ENCODE data around the gene RMI1.

- TF ChIP-seq POLR2A (IDR thresholded peaks at IDR 0.05; ENCODE audit: low read depth, low read length) (no peak), POLR2AphosphoS5 (IDR thresholded peaks at IDR 0.05; ENCODE audit: low read depth, low read length) (no peak), TAF1 (IDR thresholded peaks at IDR 0.05; ENCODE audit: borderline replicate concordance, low read depth, low read length) (no peak)
Measured at GRCh38 chr9:83991355-83991754, 10.8 kb downstream of the RMI1 start.
